GM20431 (cell line): ENCODE data around the gene SPRED3.
"Not testable (repeated sequence)": the region's sequence is repeated elsewhere in the genome, so short reads cannot be mapped to it uniquely, and the experiment has no call there.

Source experiments
- in situ Hi-C: fragments of 300-500 bp; cut with MseI, MboI; formaldehyde crosslinking; loops from one replicate; pipeline ENCODE4 v1.15.0; 2020; ENCODE audit warnings: low sequenced_read_pairs; ENCODE audit not compliant: unreplicated experiment

The SPRED3 gene

GRCh38 chr19:38412491-38412890 lies 24.0 kb downstream of the SPRED3 start:
- in situ Hi-C loops = no loop called here

GRCh38 chr19:38412961-38413360 lies 24.5 kb downstream of the SPRED3 start:
- in situ Hi-C loops = no loop called here

- in situ Hi-C loops = no loop called here
Measured at GRCh38 chr19:38413416-38413815, 24.9 kb downstream of the SPRED3 start.

GRCh38 chr19:38417146-38417543 lies 28.6 kb downstream of the SPRED3 start:
- in situ Hi-C loops = no loop called here

- in situ Hi-C loops = no loop called here
Measured at GRCh38 chr19:38417544-38418506, 29.3 kb downstream of the SPRED3 start.

- in situ Hi-C loops = no loop called here
Measured at GRCh38 chr19:38420935-38421334, 32.4 kb downstream of the SPRED3 start.

GRCh38 chr19:38421856-38422255 lies 33.4 kb downstream of the SPRED3 start:
- in situ Hi-C loops = no loop called here

GRCh38 chr19:38422438-38422837 lies 33.9 kb downstream of the SPRED3 start:
- in situ Hi-C loops = no loop called here

- in situ Hi-C loops = no loop called here
Measured at GRCh38 chr19:38424272-38424671, 35.8 kb downstream of the SPRED3 start.

- in situ Hi-C loops = no loop called here
Measured at GRCh38 chr19:38425222-38425809, 36.8 kb downstream of the SPRED3 start.

GRCh38 chr19:38425810-38426466 lies 37.4 kb downstream of the SPRED3 start, which contains the start of gene RASGRP4:
Gene RASGRP4, minus strand, starts transcription at chr19:38426219. Its CDS starts 128 bp downstream, at chr19:38426091.
- in situ Hi-C loops = no loop called here

GRCh38 chr19:38427035-38427677 lies 38.7 kb downstream of the SPRED3 start:
- in situ Hi-C loops = not testable (repeated sequence)

- in situ Hi-C loops = no loop called here
Measured at GRCh38 chr19:38429055-38429810, 40.7 kb downstream of the SPRED3 start.

- in situ Hi-C loops = no loop called here
Measured at GRCh38 chr19:38429811-38430156, 41.3 kb downstream of the SPRED3 start.

- in situ Hi-C loops = no loop called here
Measured at GRCh38 chr19:38430931-38431330, 42.4 kb downstream of the SPRED3 start.

GRCh38 chr19:38433268-38433733 lies 44.8 kb downstream of the SPRED3 start, which contains the start of gene RYR1:
Gene RYR1, plus strand, starts transcription at chr19:38433691. Its CDS starts 139 bp downstream, at chr19:38433830.
- in situ Hi-C loops = no loop called here

- in situ Hi-C loops = no loop called here
Measured at GRCh38 chr19:38434549-38435051, 46.1 kb downstream of the SPRED3 start.

- in situ Hi-C loops = no loop called here
Measured at GRCh38 chr19:38437295-38437694, 48.8 kb downstream of the SPRED3 start.

GRCh38 chr19:38437917-38438316 lies 49.4 kb downstream of the SPRED3 start:
- in situ Hi-C loops = no loop called here
